Lower leg skin (tissue), 3 donors: ENCODE measurements around the gene BPIFB2.

ENCODE experiments used
- CTCF ChIP-seq, 3 donors: fragments of 450-650 bp; IDR thresholded peaks; one replicate each; pipeline ENCODE4 v1.5.1; 2016; ENCODE audit warnings: antibody characterized with exemption in 3 of 3, mild to moderate bottlenecking in 3 of 3, moderate library complexity in 2 of 3
- POLR2A ChIP-seq, 2 donors: fragments of 450-650 bp; IDR thresholded peaks; one replicate each; pipeline ENCODE4 v1.6.1; 2016 to 2017; ENCODE audit warnings: antibody characterized with exemption in 2 of 2, mild to moderate bottlenecking in 1 of 2, moderate library complexity in 1 of 2

- TF ChIP-seq CTCF (IDR thresholded peaks at IDR 0.05) (no peak), POLR2A (IDR thresholded peaks at IDR 0.05) (no peak)
Observed at GRCh38 chr20:33008336-33009213, 1.1 kb downstream of the BPIFB2 start.
